SU-DHL-6 (cell line): ENCODE results near the gene PROKR1.

ENCODE experiments used
- H2AFZ ChIP-seq: fragments of 200-600 bp; sonication (generic); 2 replicates; pipeline ENCODE4 v1.6.1; 2014; ENCODE audit warnings: low read depth, mild to moderate bottlenecking, moderate library complexity, mixed read lengths, antibody characterized with exemption, low read length; ENCODE audit not compliant: severe bottlenecking
- H3F3A ChIP-seq: fragments of 200-600 bp; shearing (Covaris generic); 2 replicates; pipeline ENCODE4 v1.6.0; 2016; ENCODE audit warnings: antibody characterized with exemption, mild to moderate bottlenecking; ENCODE audit not compliant: insufficient read depth
- H3K27ac ChIP-seq: fragments of 200-600 bp; sonication (generic); 2 replicates; pipeline ENCODE4 v1.5.1; 2016; ENCODE audit warnings: low read depth, mild to moderate bottlenecking, low read length, moderate library complexity, mixed read lengths
- H3K27me3 ChIP-seq: fragments of 200-600 bp; sonication (generic), shearing (Covaris generic); 2 replicates; pipeline ENCODE4 v1.6.0; 2014; ENCODE audit warnings: mild to moderate bottlenecking, low read length
- H3K36me3 ChIP-seq: fragments of 200-600 bp; sonication (generic); 2 replicates; pipeline ENCODE4 v1.6.1; 2014; ENCODE audit warnings: mild to moderate bottlenecking, low read length, mixed read lengths
- H3K4me2 ChIP-seq: fragments of 300-600, 200-600 bp; shearing (Covaris generic), sonication (generic); 2 replicates; pipeline ENCODE4 v1.6.0; 2014; ENCODE audit warnings: low read length, low read depth, mild to moderate bottlenecking; ENCODE audit not compliant: poor library complexity, severe bottlenecking
- H3K4me3 ChIP-seq: fragments of 200-600 bp; sonication (generic); 2 replicates; pipeline ENCODE4 v1.5.1; 2014; ENCODE audit warnings: antibody characterized with exemption, low read length, mild to moderate bottlenecking, mixed read lengths; ENCODE audit not compliant: insufficient read depth, poor library complexity, severe bottlenecking
- H3K79me2 ChIP-seq: fragments of 200-600 bp; sonication (generic); 2 replicates; pipeline ENCODE4 v1.6.1; 2014; ENCODE audit warnings: mild to moderate bottlenecking, low read length, moderate library complexity; ENCODE audit not compliant: insufficient read depth
- H3K9ac ChIP-seq: fragments of 200-600 bp; sonication (generic); 2 replicates; pipeline ENCODE4 v1.7.0; 2014; ENCODE audit warnings: mild to moderate bottlenecking, low read length
- H3K9me2 ChIP-seq: fragments of 200-600 bp; sonication (generic); replicated peaks from 2 replicates; pipeline ENCODE4 v1.6.1; 2014; ENCODE audit warnings: low read length; ENCODE audit not compliant: insufficient read depth
- H3K9me3 ChIP-seq: fragments of 200-600 bp; sonication (generic); 2 replicates; pipeline ENCODE4 v1.6.1; 2014; ENCODE audit warnings: low read length, mixed read lengths; ENCODE audit not compliant: insufficient read depth
- H4K20me1 ChIP-seq: fragments of 200-600 bp; sonication (generic); 2 replicates; pipeline ENCODE4 v1.6.1; 2014; ENCODE audit warnings: low read depth, mild to moderate bottlenecking, antibody characterized with exemption, low read length, moderate library complexity, mixed read lengths
- EZH2phosphoT487 ChIP-seq: fragments of 200-600 bp; sonication (generic), shearing (Covaris generic); conservative IDR thresholded peaks from 2 replicates; pipeline ENCODE4 v1.6.1; 2018; ENCODE audit warnings: mild to moderate bottlenecking, antibody characterized with exemption, low read length, moderate library complexity, mixed read lengths
- TF ChIP-seq, protein P1 (sequence below): fragments of 200-600 bp; sonication (generic); IDR thresholded peaks from one replicate; pipeline ENCODE4 v1.5.1; 2017; ENCODE audit warnings: antibody characterized with exemption, mild to moderate bottlenecking, low read length, moderate library complexity; ENCODE audit not compliant: insufficient read depth, poor library complexity, severe bottlenecking

Gene PROKR1

DNA sequence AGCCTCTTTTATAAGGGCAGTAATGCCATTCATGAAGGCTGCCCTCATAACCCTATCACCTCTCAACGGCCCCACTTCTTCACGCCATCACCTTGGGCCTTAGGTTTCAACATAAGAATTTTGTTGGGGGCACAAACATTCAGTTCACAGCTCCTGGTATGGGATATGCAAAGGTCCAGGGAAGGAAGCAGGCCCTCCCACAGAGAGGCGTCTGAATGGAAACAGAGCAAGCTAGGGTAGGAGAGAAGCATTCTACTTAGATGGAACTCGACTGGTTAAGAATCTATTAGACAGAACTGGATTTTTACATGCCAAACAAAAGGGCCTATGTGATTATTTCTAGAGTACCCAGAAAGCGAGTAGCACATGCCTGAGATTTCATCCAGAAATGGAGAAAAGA is 42.8 kb downstream of the PROKR1 start:
- no peaks in the 10 kb centered on the region for H3K9me2 ChIP-seq
- H3K9me3 ChIP-seq = no peaks in the 10 kb centered on the region
- H3K36me3 ChIP-seq = no peaks in the 10 kb centered on the region
- no peaks in the 10 kb centered on the region for H3K79me2 ChIP-seq
- no peak overlapping the region for H3K9ac ChIP-seq
- no peak overlapping the region for H2AFZ ChIP-seq
- no peak overlapping the region for H3K4me3 ChIP-seq
- H3K27ac ChIP-seq = no peak overlapping the region
- H4K20me1 ChIP-seq = no peaks in the 10 kb centered on the region
- no peak for TF ChIP-seq EZH2phosphoT487
- TF ChIP-seq, protein P1, sequence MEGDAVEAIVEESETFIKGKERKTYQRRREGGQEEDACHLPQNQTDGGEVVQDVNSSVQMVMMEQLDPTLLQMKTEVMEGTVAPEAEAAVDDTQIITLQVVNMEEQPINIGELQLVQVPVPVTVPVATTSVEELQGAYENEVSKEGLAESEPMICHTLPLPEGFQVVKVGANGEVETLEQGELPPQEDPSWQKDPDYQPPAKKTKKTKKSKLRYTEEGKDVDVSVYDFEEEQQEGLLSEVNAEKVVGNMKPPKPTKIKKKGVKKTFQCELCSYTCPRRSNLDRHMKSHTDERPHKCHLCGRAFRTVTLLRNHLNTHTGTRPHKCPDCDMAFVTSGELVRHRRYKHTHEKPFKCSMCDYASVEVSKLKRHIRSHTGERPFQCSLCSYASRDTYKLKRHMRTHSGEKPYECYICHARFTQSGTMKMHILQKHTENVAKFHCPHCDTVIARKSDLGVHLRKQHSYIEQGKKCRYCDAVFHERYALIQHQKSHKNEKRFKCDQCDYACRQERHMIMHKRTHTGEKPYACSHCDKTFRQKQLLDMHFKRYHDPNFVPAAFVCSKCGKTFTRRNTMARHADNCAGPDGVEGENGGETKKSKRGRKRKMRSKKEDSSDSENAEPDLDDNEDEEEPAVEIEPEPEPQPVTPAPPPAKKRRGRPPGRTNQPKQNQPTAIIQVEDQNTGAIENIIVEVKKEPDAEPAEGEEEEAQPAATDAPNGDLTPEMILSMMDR = no peak
- peaks cover 13% of the 10 kb centered on the region for H3F3A ChIP-seq
- H3K27me3 ChIP-seq = no peaks in the 10 kb centered on the region
- no peak overlapping the region for H3K4me2 ChIP-seq

DNA sequence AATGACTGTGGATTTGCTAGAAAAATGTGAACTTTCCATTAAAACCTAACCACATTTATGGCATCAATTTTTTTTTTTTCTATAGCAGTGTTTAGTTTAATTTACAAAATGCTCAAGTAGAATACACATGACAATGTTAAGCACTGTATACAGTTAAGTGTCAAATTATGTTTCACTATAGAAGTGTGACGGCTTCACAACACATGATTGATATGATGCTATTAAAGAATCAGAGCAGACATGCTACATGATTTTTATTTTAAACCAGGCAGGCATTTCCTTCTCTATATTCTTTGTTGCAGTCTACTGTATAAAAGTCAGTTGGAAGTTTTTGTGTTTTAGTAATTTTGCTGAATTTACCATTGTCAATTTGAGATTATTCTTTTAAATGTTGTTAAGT is 43.6 kb downstream of the PROKR1 start:
- Histone ChIP-seq H3K9me3 (no peaks in the 10 kb centered on the region), H3F3A (peaks cover 13% of the 10 kb centered on the region), H3K27me3 (no peaks in the 10 kb centered on the region), H3K4me2 (no peak overlapping the region), H3K9ac (no peak overlapping the region), H3K9me2 (no peaks in the 10 kb centered on the region), H3K36me3 (no peaks in the 10 kb centered on the region), H2AFZ (no peak overlapping the region), H4K20me1 (no peaks in the 10 kb centered on the region), H3K27ac (no peak overlapping the region), H3K79me2 (no peaks in the 10 kb centered on the region), H3K4me3 (no peak overlapping the region)
- TF ChIP-seq EZH2phosphoT487 = no peak
- TF ChIP-seq, protein P1 = no peak

GRCh38 chr2:68689553-68690537 is 46.5 kb downstream of the PROKR1 start:
- peak overlapping the region; percentile 22 for H3K4me3 ChIP-seq
- H3K27me3 ChIP-seq = no peaks in the 10 kb centered on the region
- no peaks in the 10 kb centered on the region for H3K9me2 ChIP-seq
- H3K4me2 ChIP-seq = peak overlapping the region; percentile 65
- H3K27ac ChIP-seq = peak overlapping the region; percentile 89
- H3K9ac ChIP-seq = peak overlapping the region; percentile 35
- peaks cover 13% of the 10 kb centered on the region for H3F3A ChIP-seq
- H4K20me1 ChIP-seq = no peaks in the 10 kb centered on the region
- no peaks in the 10 kb centered on the region for H3K9me3 ChIP-seq
- H3K79me2 ChIP-seq = no peaks in the 10 kb centered on the region
- TF ChIP-seq EZH2phosphoT487 = no peak
- TF ChIP-seq, protein P1 = no peak
- no peaks in the 10 kb centered on the region for H3K36me3 ChIP-seq
- peak overlapping the region; percentile 44 for H2AFZ ChIP-seq
